Activated CD4-positive, alpha-beta T cell treated with anti-CD3 and anti-CD28 coated beads, Interleukin-2, amount 50 U/mL, for 48 hours (primary cell): ENCODE data around the gene NR2F6.

Experiments used
- DNase-seq, 2 experiments: peaks; one replicate each; pipeline ENCODE4 v3.0.0-alpha.2; 2020

NR2F6 gene

GRCh38 chr19:17263712-17264640 is 18.3 kb upstream of the NR2F6 start:
- DNase-seq, result no peak

DNA sequence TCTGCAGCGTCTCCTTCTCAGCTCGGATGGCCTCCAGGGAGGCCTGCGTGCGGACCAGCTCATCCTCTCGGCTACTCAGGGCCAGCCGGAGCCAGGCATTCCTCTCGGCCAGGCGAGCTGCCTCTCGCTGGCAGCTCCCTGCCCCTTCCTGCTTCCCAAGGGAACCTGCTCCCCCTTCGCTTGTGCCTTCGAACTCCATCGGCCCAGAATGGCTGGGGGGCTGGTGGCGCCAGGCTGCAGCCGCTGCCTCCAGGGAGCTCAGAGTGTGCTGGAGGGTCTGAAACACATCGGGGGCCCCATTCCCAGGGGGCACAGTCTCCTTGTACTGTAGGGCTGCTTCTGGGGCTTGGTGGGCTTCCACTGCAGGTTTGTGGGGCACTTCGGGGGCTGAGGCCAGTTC is 16.8 kb upstream of the NR2F6 start:
- DNase-seq, result no peak

GRCh38 chr19:17260842-17261325 is 15.2 kb upstream of the NR2F6 start:
- peak; percentile 93 to 94 for DNase-seq

DNA sequence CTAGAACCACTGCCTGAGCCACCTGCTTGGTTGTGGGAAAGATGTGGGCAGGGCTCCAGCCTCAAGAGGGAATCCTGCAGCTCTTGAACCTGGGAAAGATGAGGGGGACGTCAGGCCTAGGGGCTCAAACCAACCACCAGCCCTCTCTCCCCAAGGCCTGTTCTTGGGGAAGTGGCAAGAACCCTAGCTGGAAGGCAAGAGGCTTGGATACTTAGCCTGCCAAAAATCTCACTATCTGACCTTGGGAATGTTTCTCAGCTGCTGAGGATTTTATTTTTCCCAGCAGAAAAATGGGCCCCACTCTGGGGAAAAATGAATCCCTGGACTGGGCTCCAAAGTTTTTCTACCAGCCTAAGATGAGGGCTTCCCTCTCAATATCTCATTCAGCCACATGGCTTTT is 14.2 kb upstream of the NR2F6 start:
- no peak for DNase-seq

- DNase-seq, result no peak
Observed at GRCh38 chr19:17259118-17259780, 13.5 kb upstream of the NR2F6 start.

GRCh38 chr19:17256130-17256529 is 10.4 kb upstream of the NR2F6 start:
- no peak for DNase-seq

- no peak for DNase-seq
Observed at GRCh38 chr19:17255150-17255621, 9.5 kb upstream of the NR2F6 start.

- no peak for DNase-seq
Observed at GRCh38 chr19:17254636-17255035, 8.9 kb upstream of the NR2F6 start.

DNA sequence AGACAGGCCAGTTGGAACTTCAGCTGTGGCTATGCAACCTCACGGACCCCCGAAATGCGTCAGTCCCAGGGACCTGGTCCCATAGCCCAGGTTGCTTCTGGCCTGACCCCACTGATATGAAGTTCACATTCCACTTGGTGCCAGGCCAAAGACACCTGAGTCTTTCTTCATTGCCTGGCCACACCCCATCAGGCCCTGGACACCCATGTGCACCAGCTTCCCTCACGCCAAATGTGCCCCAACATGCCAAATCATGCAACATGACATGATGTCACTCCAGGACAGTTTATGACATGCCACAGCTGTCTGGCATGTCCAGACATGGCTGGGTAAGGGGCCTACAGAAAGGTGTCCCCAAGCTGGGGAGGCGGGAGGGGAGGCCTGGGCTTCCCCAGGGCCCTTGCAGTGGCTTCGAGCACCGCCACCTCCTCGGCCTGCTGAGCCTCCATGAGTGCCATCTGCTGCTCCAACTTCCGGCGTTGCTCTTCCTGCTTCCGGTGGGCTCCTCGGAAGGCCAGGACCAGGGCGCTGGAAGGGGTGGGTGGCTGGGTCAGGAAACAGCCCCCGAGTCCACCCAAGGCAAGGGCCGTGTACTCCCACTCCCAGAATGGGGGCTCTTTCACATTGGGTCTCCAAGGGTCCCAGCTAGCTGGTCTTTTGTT is 4.3 kb upstream of the NR2F6 start:
- DNase-seq, result no peak

- DNase-seq, result no peak
Observed at GRCh38 chr19:17248011-17248776, 2.5 kb upstream of the NR2F6 start.

- no peak for DNase-seq
Observed at GRCh38 chr19:17246681-17247425, 1.1 kb upstream of the NR2F6 start.

- DNase-seq, result no peak
Observed at GRCh38 chr19:17244618-17245534, 843 bp downstream of the NR2F6 start.

DNA sequence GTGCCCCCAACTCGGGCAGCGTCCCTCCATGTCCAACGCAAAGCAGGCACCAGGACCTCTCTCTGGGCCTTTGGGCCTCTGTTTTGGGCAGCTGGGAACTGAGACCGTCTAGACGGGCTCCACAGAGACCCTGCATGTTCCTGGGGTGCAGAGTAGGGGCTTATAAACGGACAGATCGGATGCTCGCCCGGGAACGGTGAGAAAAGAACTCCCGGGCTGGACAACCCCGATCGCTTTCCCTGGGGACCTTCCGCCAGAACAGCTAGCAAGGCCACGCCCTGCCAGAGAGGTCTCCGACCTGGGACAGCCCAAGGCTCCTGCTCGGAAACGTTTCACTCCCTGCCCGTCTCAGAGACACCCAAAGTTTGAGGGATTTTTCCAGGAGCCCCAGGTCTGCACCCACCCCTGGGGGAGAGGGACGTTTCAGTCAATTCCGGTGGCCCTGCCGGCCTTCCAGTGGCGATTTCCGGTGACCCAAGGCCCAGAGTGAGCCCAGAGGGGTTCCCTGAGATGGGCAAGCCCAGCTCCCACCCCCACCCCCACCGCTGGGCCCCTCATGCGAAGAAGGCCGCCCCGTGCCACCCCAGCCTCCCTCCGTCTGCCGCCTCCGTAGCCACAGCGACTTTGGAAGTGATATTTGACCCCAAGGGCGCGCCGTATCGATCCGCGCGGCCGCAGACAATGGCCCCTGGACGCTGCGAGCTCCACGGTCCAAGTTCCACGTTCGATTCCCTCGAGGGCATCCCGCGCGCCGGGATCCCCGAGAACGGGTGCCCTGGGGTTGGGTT is 1.7 kb downstream of the NR2F6 start:
- no peak for DNase-seq

DNA sequence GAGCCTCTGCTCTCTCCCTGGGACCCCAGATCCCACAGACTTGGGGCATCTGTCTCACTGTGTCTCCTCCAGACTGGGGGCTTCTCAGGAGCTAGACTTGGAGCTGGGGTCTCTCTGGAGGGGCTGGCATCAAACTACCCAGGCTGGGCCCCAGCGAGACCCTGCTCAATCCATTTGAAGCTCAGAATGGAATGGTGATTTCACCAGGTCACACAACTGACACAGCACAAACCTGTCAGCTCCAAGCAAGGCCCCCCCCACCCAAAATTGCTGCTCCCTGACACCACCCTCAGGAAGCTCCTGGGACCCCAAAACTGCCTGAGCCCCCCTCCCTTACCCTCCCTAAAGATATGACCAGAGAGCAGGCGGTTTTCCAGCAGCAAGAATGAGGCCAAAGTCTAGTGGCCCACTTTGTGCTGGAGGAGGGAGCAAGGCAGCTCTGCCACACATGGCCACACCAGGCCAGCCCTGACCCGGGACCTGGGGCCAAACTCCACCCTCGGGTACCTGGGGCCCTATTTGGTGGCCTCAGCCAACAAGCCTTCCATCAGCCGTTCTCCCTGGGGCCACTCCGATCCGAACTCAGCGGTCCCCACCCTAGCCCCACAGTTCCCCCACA is 2.4 kb downstream of the NR2F6 start:
- no peak for DNase-seq

DNA sequence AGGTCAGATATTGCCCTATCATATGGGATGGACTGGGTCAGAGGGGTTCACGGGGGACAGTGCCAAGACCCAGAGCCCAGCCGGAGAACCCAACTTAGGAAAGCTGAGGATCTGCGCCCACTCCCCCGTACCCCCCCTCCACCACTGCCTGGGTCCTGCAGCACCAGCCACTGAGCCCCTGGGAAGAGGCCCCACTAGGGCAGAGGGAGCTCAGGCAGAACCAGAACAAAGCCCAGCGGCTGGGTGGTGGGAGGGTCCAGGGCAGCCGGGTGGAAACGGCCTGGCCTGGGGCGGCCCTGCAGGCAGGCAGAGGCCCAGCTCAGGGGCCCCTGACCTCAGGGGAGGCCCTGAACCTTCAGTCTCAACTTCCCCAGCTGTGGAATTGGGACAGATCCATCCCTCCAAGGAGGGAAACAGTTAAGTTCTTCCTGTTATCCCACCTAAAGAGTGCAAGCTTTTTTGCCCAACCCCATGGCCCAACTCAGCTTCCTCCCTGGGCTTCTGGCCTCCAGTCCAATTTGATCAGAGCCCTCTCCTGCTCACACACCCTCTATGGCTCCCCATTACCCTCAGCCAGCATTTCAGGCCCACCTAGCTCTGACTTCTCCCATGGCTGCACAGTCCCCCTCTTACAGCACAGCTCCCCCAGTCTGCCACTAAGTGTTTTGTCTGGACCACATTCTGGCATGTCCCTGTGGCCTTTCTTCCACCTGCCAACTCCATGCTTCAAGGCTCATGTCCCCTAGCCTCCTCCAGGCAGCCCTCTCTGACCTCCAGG is 3.1 kb downstream of the NR2F6 start:
- no peak for DNase-seq

- no peak for DNase-seq
Observed at GRCh38 chr19:17240826-17241399, 4.8 kb downstream of the NR2F6 start.

DNA sequence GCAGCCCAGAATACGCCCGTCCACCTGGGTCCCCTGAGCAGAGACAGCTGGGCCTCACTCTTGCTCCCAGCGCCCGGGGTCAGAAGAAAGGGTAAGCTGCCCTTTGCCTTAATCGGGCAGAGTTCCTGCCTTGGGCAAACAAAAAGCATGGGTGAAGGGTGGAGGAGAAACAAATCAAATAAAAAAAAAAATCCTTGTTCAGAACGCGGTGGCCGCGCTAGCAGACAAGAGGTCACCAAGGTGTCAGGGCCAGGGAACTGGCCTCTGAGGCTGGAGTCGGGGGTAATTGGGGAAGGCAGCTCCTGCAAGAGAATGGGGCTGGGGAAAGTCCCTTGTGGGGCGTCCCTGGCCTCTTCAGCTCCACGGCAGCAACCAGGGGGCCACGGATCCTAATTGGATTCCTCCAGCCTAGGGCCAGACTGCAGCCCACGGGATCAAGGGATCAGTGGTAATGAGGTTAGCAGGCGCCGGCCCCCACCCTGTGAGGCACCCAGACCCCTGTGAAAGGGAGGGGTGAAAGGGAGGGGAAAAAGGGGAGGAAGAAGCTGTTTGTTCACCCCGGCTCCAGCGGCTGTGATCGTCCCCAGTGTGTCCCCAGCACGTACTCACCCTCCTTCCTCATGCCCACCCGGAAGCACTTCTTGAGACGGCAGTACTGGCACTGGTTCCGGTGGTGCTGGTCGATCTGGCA is 5.5 kb downstream of the NR2F6 start:
- DNase-seq, result no peak
